Measurements from ENCODE around the gene ZNF423.

DNA sequence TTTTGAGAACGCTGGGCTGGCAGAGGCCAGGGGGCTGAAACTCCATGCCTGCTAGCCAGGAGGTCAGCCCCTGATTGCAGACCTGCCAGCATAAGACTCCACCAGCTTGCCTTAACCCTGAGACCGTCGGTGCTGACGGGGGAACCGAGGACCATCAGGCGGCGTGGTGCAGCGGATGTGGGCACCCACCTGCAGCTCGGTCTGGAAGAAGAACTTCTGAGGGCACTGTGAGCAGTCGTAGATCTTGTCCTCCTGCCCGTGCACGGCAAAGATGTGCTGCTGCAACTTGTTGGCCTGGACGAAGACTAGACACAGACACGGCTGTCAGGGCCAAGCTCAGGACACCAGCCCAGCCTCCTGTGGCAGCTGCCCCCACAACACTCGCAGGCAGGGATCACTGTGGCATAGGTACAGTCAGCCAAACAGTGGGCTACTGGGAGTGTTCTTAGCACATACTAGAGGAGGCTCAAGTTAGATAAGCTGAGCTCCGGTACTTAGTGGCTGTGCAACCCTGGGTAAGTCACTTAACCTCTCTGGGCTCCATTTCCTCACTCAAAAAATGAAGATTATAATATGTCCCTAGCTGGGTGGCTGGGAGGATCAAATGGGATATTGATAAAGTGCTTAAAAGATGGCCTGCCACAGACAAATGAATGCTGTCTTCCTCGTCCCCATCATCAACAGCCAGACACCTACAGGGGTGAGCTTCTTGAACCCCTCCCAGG is 332.3 kb downstream of the ZNF423 start:
- TF ChIP-seq, protein P1, sequence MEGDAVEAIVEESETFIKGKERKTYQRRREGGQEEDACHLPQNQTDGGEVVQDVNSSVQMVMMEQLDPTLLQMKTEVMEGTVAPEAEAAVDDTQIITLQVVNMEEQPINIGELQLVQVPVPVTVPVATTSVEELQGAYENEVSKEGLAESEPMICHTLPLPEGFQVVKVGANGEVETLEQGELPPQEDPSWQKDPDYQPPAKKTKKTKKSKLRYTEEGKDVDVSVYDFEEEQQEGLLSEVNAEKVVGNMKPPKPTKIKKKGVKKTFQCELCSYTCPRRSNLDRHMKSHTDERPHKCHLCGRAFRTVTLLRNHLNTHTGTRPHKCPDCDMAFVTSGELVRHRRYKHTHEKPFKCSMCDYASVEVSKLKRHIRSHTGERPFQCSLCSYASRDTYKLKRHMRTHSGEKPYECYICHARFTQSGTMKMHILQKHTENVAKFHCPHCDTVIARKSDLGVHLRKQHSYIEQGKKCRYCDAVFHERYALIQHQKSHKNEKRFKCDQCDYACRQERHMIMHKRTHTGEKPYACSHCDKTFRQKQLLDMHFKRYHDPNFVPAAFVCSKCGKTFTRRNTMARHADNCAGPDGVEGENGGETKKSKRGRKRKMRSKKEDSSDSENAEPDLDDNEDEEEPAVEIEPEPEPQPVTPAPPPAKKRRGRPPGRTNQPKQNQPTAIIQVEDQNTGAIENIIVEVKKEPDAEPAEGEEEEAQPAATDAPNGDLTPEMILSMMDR (IDR thresholded peaks at IDR 0.05) = no peak
- TF ChIP-seq POLR2A (IDR thresholded peaks at IDR 0.05) = no peak

Measured in Peyer's patch (tissue), 4 donors.